ENCODE data around the gene TOX2.
A peak's percentile ranks its signal among the peaks of the same experiment; 100 is the strongest.

TOX2 gene

GRCh38 chr20:44021900-44022299 is 107.2 kb downstream of the TOX2 start:
- intact Hi-C loops (cut with DNase I) = no loop called here

GRCh38 chr20:44022464-44022863 is 107.8 kb downstream of the TOX2 start:
- no peak for DNase-seq

More at GRCh38 chr20:44021900-44022299, 107.2 kb downstream of the TOX2 start:
- peak in 3 of 42 donors; percentile 8 to 40 (median 27) for DNase-seq

GRCh38 chr20:44023515-44024371 is 109.1 kb downstream of the TOX2 start:
- intact Hi-C loops (cut with DNase I) = no loop called here
- DNase-seq = no peak

More at GRCh38 chr20:44022464-44022863, 107.8 kb downstream of the TOX2 start:
- intact Hi-C loops (cut with DNase I) = no loop called here

- no peak for DNase-seq
- intact Hi-C loops (cut with DNase I) = no loop called here
These were observed 110.3 kb downstream of the TOX2 start for GRCh38 chr20:44024820-44025580.

GRCh38 chr20:44025756-44026155 is 111.1 kb downstream of the TOX2 start:
- intact Hi-C loops (cut with DNase I) = no loop called here
- DNase-seq = peak in 1 of 42 donors; percentile 0

- peak in 3 of 42 donors; percentile 12 to 30 (median 13) for DNase-seq
- intact Hi-C loops (cut with DNase I) = no loop called here
These were observed 112.1 kb downstream of the TOX2 start for GRCh38 chr20:44026647-44027342.

GRCh38 chr20:44027343-44028002 is 112.8 kb downstream of the TOX2 start:
- intact Hi-C loops (cut with DNase I) = no loop called here
- peak in 3 of 42 donors; percentile 14 to 39 (median 36) for DNase-seq

GRCh38 chr20:44028003-44028730 is 113.5 kb downstream of the TOX2 start:
- intact Hi-C loops (cut with DNase I) = no loop called here
- DNase-seq = no peak

GRCh38 chr20:44028868-44029847 is 114.5 kb downstream of the TOX2 start:
- DNase-seq = peak in 2 of 42 donors; percentile 14 to 22
- intact Hi-C loops (cut with DNase I) = no loop called here

- peak in 1 of 42 donors; percentile 29 for DNase-seq
- intact Hi-C loops (cut with DNase I) = no loop called here
These were observed 115.2 kb downstream of the TOX2 start for GRCh38 chr20:44029848-44030230.

- intact Hi-C loops (cut with DNase I) = no loop called here
- no peak for DNase-seq
These were observed 115.7 kb downstream of the TOX2 start for GRCh38 chr20:44030394-44030793.

GRCh38 chr20:44031001-44031574 is 116.4 kb downstream of the TOX2 start:
- peak in 1 of 42 donors; percentile 9 for DNase-seq
- intact Hi-C loops (cut with DNase I) = no loop called here

GRCh38 chr20:44031781-44032582 is 117.3 kb downstream of the TOX2 start:
- intact Hi-C loops (cut with DNase I) = no loop called here
- DNase-seq = peak in 3 of 42 donors; percentile 3 to 27 (median 20)

- intact Hi-C loops (cut with DNase I) = no loop called here
- DNase-seq = peak in 1 of 42 donors; percentile 15
These were observed 118.1 kb downstream of the TOX2 start for GRCh38 chr20:44032583-44033331.

- intact Hi-C loops (cut with DNase I) = no loop called here
- DNase-seq = peak in 1 of 42 donors; percentile 9
These were observed 118.7 kb downstream of the TOX2 start for GRCh38 chr20:44033344-44033743.
